K562 (cell line): ENCODE results near the gene AMIGO1. TPM values are rescaled to one million over a fixed set of nuclear protein-coding genes. Genes with fewer than 3 reads are reported as not detected.
A peak's percentile ranks its signal among the peaks of the same experiment; 100 is the strongest.

Experiments
- JUND ChIP-seq, 2 experiments: IDR thresholded peaks; 2 replicates in 1 of 2; 3 replicates in 1 of 2; pipeline ENCODE4 v1.6.1; 2011; ENCODE audit warnings: borderline replicate concordance in 2 of 2, low read depth in 2 of 2, low read length in 2 of 2, improper control_type of control experiment in 1 of 2, missing biosample characterization in 1 of 2, missing genetic modification characterization in 1 of 2, missing genetic modification reagents in 1 of 2
- SMARCC2 ChIP-seq: fragments of 450-650 bp; IDR thresholded peaks from 2 replicates; pipeline ENCODE4 v1.6.1; 2017; ENCODE audit warnings: antibody characterized with exemption, moderate library complexity, mild to moderate bottlenecking, low read depth
- WHSC1 ChIP-seq: IDR thresholded peaks from one replicate; pipeline ENCODE4 v1.6.1; 2012; ENCODE audit warnings: low read length, control low read depth, inconsistent platforms
- ZFX ChIP-seq: sonication (generic); formaldehyde crosslinking; IDR thresholded peaks from 2 replicates; pipeline ENCODE4 v1.8.0; 2022; ENCODE audit warnings: mild to moderate bottlenecking, missing genetic modification reagents, moderate library complexity
- ZNF224 ChIP-seq: sonication (generic); formaldehyde crosslinking; IDR thresholded peaks from 2 replicates; pipeline ENCODE4 v1.8.0; 2022; ENCODE audit warnings: mild to moderate bottlenecking, missing genetic modification reagents
- ZNF668 ChIP-seq: fragments of 250-450 bp; sonication (Bioruptor Pico); IDR thresholded peaks from 2 replicates; pipeline ENCODE4 v1.8.0; 2022; ENCODE audit warnings: mild to moderate bottlenecking, inconsistent platforms
- polyA plus RNA-seq, 8 experiments: library from polyadenylated mRNA; depleted of rRNA in 4 of 8; stranded (reverse) in 5 of 8; unstranded in 3 of 8; fragments of >200 nt; fragmentation: Nextera tagmentation in 2 of 8; fragmentation: Illumina TruSeq in 1 of 8; extraction: Ambion mirVana in 2 of 8; extraction: Trizol in 1 of 8; gene quantifications; 2 replicates each; pipeline versions ENCODE4 v1.2.1 to v1.2.3, GENCODE V29; 2011 to 2014; ENCODE audit warnings: inconsistent platforms in 1 of 8, missing spikeins in 1 of 8
- total RNA-seq, 7 experiments: library from RNA; depleted of rRNA in 6 of 7; stranded (reverse); fragments of >200 nt in 6 of 7; fragmentation: Illumina TruSeq in 2 of 7; extraction: Trizol in 2 of 7; gene quantifications; 2 replicates each; pipeline versions ENCODE4 v1.2.1 to v1.2.3, GENCODE V29; 2011 to 2021; ENCODE audit warnings: low replicate concordance in 1 of 7
- TF ChIP-seq, protein P1 (sequence below): sonication (generic); formaldehyde crosslinking; IDR thresholded peaks from 2 replicates; pipeline ENCODE4 v1.8.0; 2022; ENCODE audit warnings: missing genetic modification reagents, mild to moderate bottlenecking, borderline replicate concordance
- TF ChIP-seq, protein P2 (sequence below), 2 experiments: fragments of 150-350 bp in 1 of 2; IDR thresholded peaks; 2 replicates each; pipeline ENCODE4 v1.6.1; 2012 to 2016; ENCODE audit warnings: low read depth in 2 of 2, low read length in 2 of 2, mild to moderate bottlenecking in 1 of 2, moderate library complexity in 1 of 2
- TF ChIP-seq, protein P3 (sequence below), 2 experiments: fragments of 450-650 bp in 1 of 2; sonication (generic) in 1 of 2; formaldehyde crosslinking in 1 of 2; IDR thresholded peaks; 2 replicates each; pipeline versions ENCODE4 v1.7.1 to v1.9.0; 2016 to 2022; ENCODE audit warnings: inconsistent platforms in 1 of 2, mild to moderate bottlenecking in 1 of 2, missing genetic modification reagents in 1 of 2

AMIGO1 gene
- total and polyA plus RNA-seq, 9 of the 15 experiments (the other 6 are each of a cell fraction or from before 2014, with no cell fraction given): 0.24 to 1.0 (median 0.54) TPM

DNA sequence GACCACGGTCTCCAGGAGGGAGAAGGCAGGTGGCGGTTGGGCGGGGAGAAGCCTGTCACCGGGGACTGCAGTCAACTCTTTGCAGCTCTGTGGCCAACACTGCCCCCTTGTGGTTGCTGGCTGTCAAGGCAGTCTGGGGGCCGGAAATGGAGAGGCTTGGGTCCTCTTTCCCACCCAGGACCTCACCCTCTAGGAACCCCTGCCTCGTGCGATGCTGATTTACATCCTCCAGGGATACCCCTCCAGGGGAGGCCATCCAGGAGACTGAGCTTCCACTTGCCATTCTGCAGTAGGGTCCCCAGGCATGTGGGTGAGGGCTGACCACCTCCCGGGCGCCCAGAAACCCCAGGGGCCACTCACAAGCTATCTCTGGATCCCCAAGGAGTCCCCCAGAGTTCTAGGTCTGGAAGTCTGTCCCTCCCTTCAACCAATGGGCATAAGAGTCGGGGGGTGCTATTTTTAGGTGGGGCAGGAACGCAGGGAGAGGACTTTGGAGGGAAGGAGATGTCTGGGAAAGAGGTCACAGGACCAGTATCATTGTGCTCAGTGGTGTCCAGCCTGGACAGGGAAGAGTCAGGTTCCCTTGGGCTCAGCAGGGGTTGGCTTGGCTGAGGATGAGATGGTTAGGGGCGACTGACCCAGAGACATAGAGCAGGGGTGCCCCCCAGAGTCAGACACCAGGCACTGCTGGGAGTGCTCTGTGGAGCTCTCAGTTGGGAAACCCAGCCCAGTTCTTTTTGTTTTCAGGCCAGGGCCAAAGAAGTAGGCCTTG lies 23.0 kb upstream of the AMIGO1 start (continued):
- TF ChIP-seq, protein P1, sequence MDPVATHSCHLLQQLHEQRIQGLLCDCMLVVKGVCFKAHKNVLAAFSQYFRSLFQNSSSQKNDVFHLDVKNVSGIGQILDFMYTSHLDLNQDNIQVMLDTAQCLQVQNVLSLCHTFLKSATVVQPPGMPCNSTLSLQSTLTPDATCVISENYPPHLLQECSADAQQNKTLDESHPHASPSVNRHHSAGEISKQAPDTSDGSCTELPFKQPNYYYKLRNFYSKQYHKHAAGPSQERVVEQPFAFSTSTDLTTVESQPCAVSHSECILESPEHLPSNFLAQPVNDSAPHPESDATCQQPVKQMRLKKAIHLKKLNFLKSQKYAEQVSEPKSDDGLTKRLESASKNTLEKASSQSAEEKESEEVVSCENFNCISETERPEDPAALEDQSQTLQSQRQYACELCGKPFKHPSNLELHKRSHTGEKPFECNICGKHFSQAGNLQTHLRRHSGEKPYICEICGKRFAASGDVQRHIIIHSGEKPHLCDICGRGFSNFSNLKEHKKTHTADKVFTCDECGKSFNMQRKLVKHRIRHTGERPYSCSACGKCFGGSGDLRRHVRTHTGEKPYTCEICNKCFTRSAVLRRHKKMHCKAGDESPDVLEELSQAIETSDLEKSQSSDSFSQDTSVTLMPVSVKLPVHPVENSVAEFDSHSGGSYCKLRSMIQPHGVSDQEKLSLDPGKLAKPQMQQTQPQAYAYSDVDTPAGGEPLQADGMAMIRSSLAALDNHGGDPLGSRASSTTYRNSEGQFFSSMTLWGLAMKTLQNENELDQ (CRISPR knock-in tag): peak; percentile 86
- TF ChIP-seq JUND (IDR thresholded peaks at IDR 0.05; ENCODE audit: borderline replicate concordance, low read depth, low read length): peak; percentile 47
- peak; percentile 54; the same call in 1 of the 3 replicates for TF ChIP-seq JUND (tag; IDR thresholded peaks at IDR 0.05; ENCODE audit: borderline replicate concordance, low read depth, low read length)
- TF ChIP-seq SMARCC2: no peak
- TF ChIP-seq, protein P2, sequence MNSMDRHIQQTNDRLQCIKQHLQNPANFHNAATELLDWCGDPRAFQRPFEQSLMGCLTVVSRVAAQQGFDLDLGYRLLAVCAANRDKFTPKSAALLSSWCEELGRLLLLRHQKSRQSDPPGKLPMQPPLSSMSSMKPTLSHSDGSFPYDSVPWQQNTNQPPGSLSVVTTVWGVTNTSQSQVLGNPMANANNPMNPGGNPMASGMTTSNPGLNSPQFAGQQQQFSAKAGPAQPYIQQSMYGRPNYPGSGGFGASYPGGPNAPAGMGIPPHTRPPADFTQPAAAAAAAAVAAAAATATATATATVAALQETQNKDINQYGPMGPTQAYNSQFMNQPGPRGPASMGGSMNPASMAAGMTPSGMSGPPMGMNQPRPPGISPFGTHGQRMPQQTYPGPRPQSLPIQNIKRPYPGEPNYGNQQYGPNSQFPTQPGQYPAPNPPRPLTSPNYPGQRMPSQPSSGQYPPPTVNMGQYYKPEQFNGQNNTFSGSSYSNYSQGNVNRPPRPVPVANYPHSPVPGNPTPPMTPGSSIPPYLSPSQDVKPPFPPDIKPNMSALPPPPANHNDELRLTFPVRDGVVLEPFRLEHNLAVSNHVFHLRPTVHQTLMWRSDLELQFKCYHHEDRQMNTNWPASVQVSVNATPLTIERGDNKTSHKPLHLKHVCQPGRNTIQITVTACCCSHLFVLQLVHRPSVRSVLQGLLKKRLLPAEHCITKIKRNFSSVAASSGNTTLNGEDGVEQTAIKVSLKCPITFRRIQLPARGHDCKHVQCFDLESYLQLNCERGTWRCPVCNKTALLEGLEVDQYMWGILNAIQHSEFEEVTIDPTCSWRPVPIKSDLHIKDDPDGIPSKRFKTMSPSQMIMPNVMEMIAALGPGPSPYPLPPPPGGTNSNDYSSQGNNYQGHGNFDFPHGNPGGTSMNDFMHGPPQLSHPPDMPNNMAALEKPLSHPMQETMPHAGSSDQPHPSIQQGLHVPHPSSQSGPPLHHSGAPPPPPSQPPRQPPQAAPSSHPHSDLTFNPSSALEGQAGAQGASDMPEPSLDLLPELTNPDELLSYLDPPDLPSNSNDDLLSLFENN (IDR thresholded peaks at IDR 0.05; ENCODE audit: low read depth in 2 of 2, low read length in 2 of 2): 0 out of 4 replicates have a peak, but pooled peaks of 1 of the 2 experiments have one; percentile 13
- TF ChIP-seq, protein P3, sequence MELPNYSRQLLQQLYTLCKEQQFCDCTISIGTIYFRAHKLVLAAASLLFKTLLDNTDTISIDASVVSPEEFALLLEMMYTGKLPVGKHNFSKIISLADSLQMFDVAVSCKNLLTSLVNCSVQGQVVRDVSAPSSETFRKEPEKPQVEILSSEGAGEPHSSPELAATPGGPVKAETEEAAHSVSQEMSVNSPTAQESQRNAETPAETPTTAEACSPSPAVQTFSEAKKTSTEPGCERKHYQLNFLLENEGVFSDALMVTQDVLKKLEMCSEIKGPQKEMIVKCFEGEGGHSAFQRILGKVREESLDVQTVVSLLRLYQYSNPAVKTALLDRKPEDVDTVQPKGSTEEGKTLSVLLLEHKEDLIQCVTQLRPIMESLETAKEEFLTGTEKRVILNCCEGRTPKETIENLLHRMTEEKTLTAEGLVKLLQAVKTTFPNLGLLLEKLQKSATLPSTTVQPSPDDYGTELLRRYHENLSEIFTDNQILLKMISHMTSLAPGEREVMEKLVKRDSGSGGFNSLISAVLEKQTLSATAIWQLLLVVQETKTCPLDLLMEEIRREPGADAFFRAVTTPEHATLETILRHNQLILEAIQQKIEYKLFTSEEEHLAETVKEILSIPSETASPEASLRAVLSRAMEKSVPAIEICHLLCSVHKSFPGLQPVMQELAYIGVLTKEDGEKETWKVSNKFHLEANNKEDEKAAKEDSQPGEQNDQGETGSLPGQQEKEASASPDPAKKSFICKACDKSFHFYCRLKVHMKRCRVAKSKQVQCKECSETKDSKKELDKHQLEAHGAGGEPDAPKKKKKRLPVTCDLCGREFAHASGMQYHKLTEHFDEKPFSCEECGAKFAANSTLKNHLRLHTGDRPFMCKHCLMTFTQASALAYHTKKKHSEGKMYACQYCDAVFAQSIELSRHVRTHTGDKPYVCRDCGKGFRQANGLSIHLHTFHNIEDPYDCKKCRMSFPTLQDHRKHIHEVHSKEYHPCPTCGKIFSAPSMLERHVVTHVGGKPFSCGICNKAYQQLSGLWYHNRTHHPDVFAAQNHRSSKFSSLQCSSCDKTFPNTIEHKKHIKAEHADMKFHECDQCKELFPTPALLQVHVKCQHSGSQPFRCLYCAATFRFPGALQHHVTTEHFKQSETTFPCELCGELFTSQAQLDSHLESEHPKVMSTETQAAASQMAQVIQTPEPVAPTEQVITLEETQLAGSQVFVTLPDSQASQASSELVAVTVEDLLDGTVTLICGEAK (IDR thresholded peaks at IDR 0.05): peak; percentile 47; the same call in 1 of the 2 replicates
- TF ChIP-seq, protein P3 (CRISPR knock-in tag; IDR thresholded peaks at IDR 0.05): no peak
- no peak for TF ChIP-seq ZNF668 (CRISPR knock-in tag)
- no peak for TF ChIP-seq WHSC1
- TF ChIP-seq ZFX (CRISPR knock-in tag): no peak
- no peak for TF ChIP-seq ZNF224 (CRISPR knock-in tag)
